Sigmoid colon (tissue), 4 donors: ENCODE data around the gene CDH13.

ENCODE experiments used
- POLR2A ChIP-seq, 2 donors: fragments of 450-650 bp; IDR thresholded peaks; one replicate each; pipeline ENCODE4 v1.6.1; 2016; ENCODE audit warnings: antibody characterized with exemption in 2 of 2, mild to moderate bottlenecking in 2 of 2, moderate library complexity in 2 of 2
- POLR2AphosphoS5 ChIP-seq, 4 donors: sonication (generic); formaldehyde crosslinking; IDR thresholded peaks; one replicate each; pipeline ENCODE4 v1.6.1; 2017; ENCODE audit warnings: antibody characterized with exemption in 4 of 4
- TF ChIP-seq, protein P1 (sequence below), 4 experiments: fragments of 450-650 bp in 3 of 4; fragments of 200-600 bp in 1 of 4; IDR thresholded peaks; one replicate each; pipeline ENCODE4 v1.5.1; 2016 to 2019; ENCODE audit warnings: antibody characterized with exemption in 4 of 4, mild to moderate bottlenecking in 3 of 4, moderate library complexity in 2 of 4

DNA sequence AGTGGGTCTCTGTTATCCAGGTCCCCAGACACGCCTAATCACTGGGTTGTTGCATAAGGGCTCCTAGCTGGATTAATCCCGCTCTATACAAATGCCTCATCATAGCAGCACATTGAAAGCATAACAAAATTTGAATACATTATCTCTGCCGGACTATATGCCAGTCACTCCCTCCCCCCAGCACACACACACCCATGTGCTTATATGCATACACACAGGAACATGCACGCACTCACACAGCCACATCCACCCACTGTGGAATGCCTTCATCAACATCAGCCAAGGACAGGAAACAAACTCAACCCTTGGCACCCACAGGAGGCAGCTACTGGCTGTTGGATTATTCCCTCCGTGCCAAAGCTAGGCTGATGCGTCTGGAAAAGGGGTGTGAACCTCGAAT is 3.5 kb upstream of the CDH13 start:
- TF ChIP-seq, protein P1, sequence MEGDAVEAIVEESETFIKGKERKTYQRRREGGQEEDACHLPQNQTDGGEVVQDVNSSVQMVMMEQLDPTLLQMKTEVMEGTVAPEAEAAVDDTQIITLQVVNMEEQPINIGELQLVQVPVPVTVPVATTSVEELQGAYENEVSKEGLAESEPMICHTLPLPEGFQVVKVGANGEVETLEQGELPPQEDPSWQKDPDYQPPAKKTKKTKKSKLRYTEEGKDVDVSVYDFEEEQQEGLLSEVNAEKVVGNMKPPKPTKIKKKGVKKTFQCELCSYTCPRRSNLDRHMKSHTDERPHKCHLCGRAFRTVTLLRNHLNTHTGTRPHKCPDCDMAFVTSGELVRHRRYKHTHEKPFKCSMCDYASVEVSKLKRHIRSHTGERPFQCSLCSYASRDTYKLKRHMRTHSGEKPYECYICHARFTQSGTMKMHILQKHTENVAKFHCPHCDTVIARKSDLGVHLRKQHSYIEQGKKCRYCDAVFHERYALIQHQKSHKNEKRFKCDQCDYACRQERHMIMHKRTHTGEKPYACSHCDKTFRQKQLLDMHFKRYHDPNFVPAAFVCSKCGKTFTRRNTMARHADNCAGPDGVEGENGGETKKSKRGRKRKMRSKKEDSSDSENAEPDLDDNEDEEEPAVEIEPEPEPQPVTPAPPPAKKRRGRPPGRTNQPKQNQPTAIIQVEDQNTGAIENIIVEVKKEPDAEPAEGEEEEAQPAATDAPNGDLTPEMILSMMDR (IDR thresholded peaks at IDR 0.05), result no peak
- TF ChIP-seq POLR2A (IDR thresholded peaks at IDR 0.05) (no peak), POLR2AphosphoS5 (IDR thresholded peaks at IDR 0.05) (no peak)
